Neural cell (in vitro differentiated cells): ENCODE measurements around the gene TNNT3. TPM values are rescaled to one million over a fixed set of nuclear protein-coding genes. Genes with fewer than 3 reads are reported as not detected.

Experiments
- H2AFZ ChIP-seq: fragments of 200-600, 300-800 bp; sonication (generic), shearing (Covaris generic); 2 replicates; pipeline ENCODE4 v1.6.0; 2014; ENCODE audit warnings: low read depth, mild to moderate bottlenecking, antibody characterized with exemption, low read length, moderate library complexity
- H3F3A ChIP-seq: fragments of 200-600 bp; shearing (Covaris generic); 2 replicates; pipeline ENCODE4 v1.6.1; 2016; ENCODE audit warnings: mild to moderate bottlenecking, moderate library complexity, mixed read lengths, antibody characterized with exemption, low read length; ENCODE audit not compliant: insufficient read depth, poor library complexity, severe bottlenecking
- H3K27ac ChIP-seq: fragments of 200-600, 300-800 bp; sonication (generic), shearing (Covaris generic); 2 replicates; pipeline ENCODE4 v1.5.1; 2014; ENCODE audit warnings: mild to moderate bottlenecking, low read length, moderate library complexity
- H3K27me3 ChIP-seq: fragments of 300-800, 200-600 bp; sonication (generic), shearing (Covaris generic); 2 replicates; pipeline ENCODE4 v1.6.0; 2014; ENCODE audit warnings: mild to moderate bottlenecking, low read depth, low read length, moderate library complexity; ENCODE audit not compliant: insufficient read depth
- H3K36me3 ChIP-seq: fragments of 300-800, 200-600 bp; sonication (generic), shearing (Covaris generic); 2 replicates; pipeline ENCODE4 v1.5.1; 2014; ENCODE audit warnings: mild to moderate bottlenecking, antibody characterized with exemption, low read length, moderate library complexity; ENCODE audit not compliant: insufficient read depth
- H3K4me2 ChIP-seq: fragments of 300-800, 200-600 bp; sonication (generic), shearing (Covaris generic); 2 replicates; pipeline ENCODE4 v1.6.0; 2014; ENCODE audit warnings: mild to moderate bottlenecking, low read length
- H3K4me3 ChIP-seq: fragments of 300-800, 200-600 bp; sonication (generic), shearing (Covaris generic); 2 replicates; pipeline ENCODE4 v1.5.1; 2014; ENCODE audit warnings: mild to moderate bottlenecking, low read length, moderate library complexity
- H3K79me2 ChIP-seq: fragments of 200-600 bp; shearing (Covaris generic); replicated peaks from 2 replicates; pipeline ENCODE4 v1.6.0; 2014; ENCODE audit warnings: mild to moderate bottlenecking, low read length, moderate library complexity; ENCODE audit not compliant: insufficient read depth
- H3K9ac ChIP-seq: fragments of 300-800, 200-600 bp; sonication (generic), shearing (Covaris generic); 2 replicates; pipeline ENCODE4 v1.6.1; 2016; ENCODE audit warnings: mild to moderate bottlenecking, low read length, mixed read lengths
- H3K9me2 ChIP-seq: fragments of 200-600 bp; shearing (Covaris generic); 2 replicates; pipeline ENCODE4 v1.6.1; 2016; ENCODE audit warnings: mild to moderate bottlenecking, low read length, mixed read lengths; ENCODE audit not compliant: insufficient read depth
- H3K9me3 ChIP-seq: fragments of 200-600, 300-800 bp; sonication (generic), shearing (Covaris generic); 2 replicates; pipeline ENCODE4 v1.6.1; 2016; ENCODE audit warnings: mild to moderate bottlenecking, mixed run types, low read length, moderate library complexity, mixed read lengths
- H4K20me1 ChIP-seq: fragments of 200-600 bp; shearing (Covaris generic); 2 replicates; pipeline ENCODE4 v1.6.1; 2016; ENCODE audit warnings: mild to moderate bottlenecking, mixed run types; ENCODE audit not compliant: insufficient read depth
- EP300 ChIP-seq: fragments of 450-650 bp; conservative IDR thresholded peaks from 2 replicates; pipeline ENCODE4 v1.6.1; 2014; ENCODE audit warnings: antibody characterized with exemption, mild to moderate bottlenecking, moderate library complexity; ENCODE audit not compliant: poor library complexity, severe bottlenecking
- EZH2 ChIP-seq: fragments of 200-600, 300-800 bp; shearing (Covaris generic), sonication (generic); IDR thresholded peaks from 2 replicates; pipeline ENCODE4 v1.6.1; 2014; ENCODE audit warnings: antibody characterized with exemption, low read length, borderline replicate concordance, mild to moderate bottlenecking; ENCODE audit not compliant: insufficient read depth, poor library complexity, severe bottlenecking
- MXI1 ChIP-seq: fragments of 450-650 bp; conservative IDR thresholded peaks from 2 replicates; pipeline ENCODE4 v1.6.1; 2014; ENCODE audit warnings: antibody characterized with exemption, mild to moderate bottlenecking; ENCODE audit not compliant: poor library complexity, severe bottlenecking
- POLR2AphosphoS5 ChIP-seq: IDR thresholded peaks from 2 replicates; pipeline ENCODE4 v1.6.1; 2012
- RAD21 ChIP-seq: fragments of 450-650 bp; conservative IDR thresholded peaks from 2 replicates; pipeline ENCODE4 v1.6.1; 2014; ENCODE audit warnings: antibody characterized with exemption, mild to moderate bottlenecking, moderate library complexity
- SMC3 ChIP-seq: fragments of 450-650 bp; conservative IDR thresholded peaks from 2 replicates; pipeline ENCODE4 v1.6.1; 2014; ENCODE audit warnings: antibody characterized with exemption, mild to moderate bottlenecking, moderate library complexity; ENCODE audit not compliant: poor library complexity
- TAF1 ChIP-seq: IDR thresholded peaks from 2 replicates; pipeline ENCODE4 v1.6.1; 2012; ENCODE audit warnings: low read depth
- polyA plus RNA-seq: library from polyadenylated mRNA; depleted of rRNA; stranded (reverse); fragments of >200 nt; gene quantifications from 2 replicates; pipeline ENCODE4 v1.2.3, GENCODE V29; 2014
- TF ChIP-seq, protein P1 (sequence below): fragments of 450-650 bp; IDR thresholded peaks from 2 replicates; pipeline ENCODE4 v1.5.1; 2014; ENCODE audit warnings: antibody characterized with exemption, mild to moderate bottlenecking, moderate library complexity; ENCODE audit not compliant: poor library complexity, severe bottlenecking
- TF ChIP-seq, protein P2 (sequence below): IDR thresholded peaks from 2 replicates; pipeline ENCODE4 v1.6.1; 2012; ENCODE audit warnings: borderline replicate concordance

The TNNT3 gene
- polyA plus RNA-seq, 1 donor from 2014 or later = not detected

DNA sequence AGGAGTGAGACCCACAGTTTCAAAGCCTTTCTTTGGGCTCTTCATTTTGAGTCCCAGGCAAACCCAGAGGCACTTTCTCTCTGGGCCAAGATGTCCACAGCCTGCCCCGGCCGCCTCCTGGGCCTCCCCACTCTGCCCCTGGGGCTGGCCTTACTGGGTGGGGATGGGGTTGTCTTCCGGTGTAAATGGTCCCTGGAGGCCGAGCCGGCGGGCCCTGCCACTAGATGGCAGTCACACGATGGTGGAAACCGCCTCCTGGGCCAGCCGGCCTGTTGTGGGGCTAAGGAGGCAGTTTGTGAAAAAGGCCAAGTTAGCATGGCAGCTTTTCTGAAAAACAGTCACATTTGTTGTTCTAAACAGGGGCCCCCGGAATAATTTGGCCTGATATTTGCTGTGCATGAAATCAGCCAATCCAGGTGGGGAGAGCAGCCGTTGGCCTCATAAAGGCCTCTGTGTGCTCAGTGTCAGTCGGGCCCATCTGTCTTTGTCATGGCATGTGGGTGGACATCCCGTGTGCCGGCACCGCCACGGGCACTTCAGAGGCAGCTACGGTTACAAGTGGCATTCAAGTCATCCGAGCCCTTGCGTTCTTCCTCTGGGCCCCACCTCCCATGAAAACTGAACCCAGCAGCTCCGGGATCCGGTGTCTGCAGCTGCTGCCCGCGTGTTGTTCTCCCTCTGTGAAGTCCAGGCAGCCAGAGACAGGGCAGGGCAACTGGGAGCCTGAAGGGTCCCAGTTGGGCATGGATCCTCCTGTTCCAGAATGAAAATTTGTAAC, 34.2 kb downstream of the TNNT3 start:
- no peaks in the 10 kb centered on the region for H3K79me2 ChIP-seq
- no peaks in the 10 kb centered on the region for H3K36me3 ChIP-seq
- no peaks in the 10 kb centered on the region for H4K20me1 ChIP-seq
- H3K9me2 ChIP-seq = no peaks in the 10 kb centered on the region
- H3K4me2 ChIP-seq = no peak overlapping the region
- H3K9ac ChIP-seq = no peak overlapping the region
- H3K4me3 ChIP-seq = no peak overlapping the region
- TF ChIP-seq, protein P1, sequence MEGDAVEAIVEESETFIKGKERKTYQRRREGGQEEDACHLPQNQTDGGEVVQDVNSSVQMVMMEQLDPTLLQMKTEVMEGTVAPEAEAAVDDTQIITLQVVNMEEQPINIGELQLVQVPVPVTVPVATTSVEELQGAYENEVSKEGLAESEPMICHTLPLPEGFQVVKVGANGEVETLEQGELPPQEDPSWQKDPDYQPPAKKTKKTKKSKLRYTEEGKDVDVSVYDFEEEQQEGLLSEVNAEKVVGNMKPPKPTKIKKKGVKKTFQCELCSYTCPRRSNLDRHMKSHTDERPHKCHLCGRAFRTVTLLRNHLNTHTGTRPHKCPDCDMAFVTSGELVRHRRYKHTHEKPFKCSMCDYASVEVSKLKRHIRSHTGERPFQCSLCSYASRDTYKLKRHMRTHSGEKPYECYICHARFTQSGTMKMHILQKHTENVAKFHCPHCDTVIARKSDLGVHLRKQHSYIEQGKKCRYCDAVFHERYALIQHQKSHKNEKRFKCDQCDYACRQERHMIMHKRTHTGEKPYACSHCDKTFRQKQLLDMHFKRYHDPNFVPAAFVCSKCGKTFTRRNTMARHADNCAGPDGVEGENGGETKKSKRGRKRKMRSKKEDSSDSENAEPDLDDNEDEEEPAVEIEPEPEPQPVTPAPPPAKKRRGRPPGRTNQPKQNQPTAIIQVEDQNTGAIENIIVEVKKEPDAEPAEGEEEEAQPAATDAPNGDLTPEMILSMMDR = no peak
- TF ChIP-seq TAF1 = no peak
- TF ChIP-seq, protein P2, sequence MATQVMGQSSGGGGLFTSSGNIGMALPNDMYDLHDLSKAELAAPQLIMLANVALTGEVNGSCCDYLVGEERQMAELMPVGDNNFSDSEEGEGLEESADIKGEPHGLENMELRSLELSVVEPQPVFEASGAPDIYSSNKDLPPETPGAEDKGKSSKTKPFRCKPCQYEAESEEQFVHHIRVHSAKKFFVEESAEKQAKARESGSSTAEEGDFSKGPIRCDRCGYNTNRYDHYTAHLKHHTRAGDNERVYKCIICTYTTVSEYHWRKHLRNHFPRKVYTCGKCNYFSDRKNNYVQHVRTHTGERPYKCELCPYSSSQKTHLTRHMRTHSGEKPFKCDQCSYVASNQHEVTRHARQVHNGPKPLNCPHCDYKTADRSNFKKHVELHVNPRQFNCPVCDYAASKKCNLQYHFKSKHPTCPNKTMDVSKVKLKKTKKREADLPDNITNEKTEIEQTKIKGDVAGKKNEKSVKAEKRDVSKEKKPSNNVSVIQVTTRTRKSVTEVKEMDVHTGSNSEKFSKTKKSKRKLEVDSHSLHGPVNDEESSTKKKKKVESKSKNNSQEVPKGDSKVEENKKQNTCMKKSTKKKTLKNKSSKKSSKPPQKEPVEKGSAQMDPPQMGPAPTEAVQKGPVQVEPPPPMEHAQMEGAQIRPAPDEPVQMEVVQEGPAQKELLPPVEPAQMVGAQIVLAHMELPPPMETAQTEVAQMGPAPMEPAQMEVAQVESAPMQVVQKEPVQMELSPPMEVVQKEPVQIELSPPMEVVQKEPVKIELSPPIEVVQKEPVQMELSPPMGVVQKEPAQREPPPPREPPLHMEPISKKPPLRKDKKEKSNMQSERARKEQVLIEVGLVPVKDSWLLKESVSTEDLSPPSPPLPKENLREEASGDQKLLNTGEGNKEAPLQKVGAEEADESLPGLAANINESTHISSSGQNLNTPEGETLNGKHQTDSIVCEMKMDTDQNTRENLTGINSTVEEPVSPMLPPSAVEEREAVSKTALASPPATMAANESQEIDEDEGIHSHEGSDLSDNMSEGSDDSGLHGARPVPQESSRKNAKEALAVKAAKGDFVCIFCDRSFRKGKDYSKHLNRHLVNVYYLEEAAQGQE = no peak
- TF ChIP-seq MXI1 = no peak
- no peaks in the 10 kb centered on the region for H3F3A ChIP-seq
- H3K9me3 ChIP-seq = no peaks in the 10 kb centered on the region
- H3K27ac ChIP-seq = no peak overlapping the region
- no peak overlapping the region for H2AFZ ChIP-seq
- no peaks in the 10 kb centered on the region for H3K27me3 ChIP-seq

DNA sequence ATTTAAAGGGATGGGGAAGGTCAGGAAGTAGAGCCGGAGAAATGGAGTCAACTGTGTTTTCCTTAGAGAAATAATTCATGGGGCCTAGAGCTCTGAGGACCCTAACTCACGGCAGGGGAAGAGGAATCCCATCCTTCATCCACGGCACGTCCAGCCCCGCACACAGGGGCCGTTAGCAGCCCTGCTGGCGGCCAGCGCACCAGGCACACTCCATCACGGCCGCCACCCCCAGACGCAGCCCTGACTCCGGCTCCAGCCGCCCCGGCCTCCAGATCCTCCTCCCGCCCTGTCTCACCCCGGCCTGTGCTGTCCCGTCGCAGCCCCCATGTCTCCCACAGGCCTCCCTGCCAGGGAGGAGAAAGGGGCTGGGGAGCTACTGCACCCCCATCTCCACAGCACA, 38.9 kb downstream of the TNNT3 start:
- TF ChIP-seq EZH2 (no peak), MXI1 (no peak), SMC3 (no peak), POLR2AphosphoS5 (no peak), TAF1 (no peak), RAD21 (no peak), EP300 (no peak)
- TF ChIP-seq, protein P2 = no peak
- TF ChIP-seq, protein P1 = no peak
- no peaks in the 10 kb centered on the region for H3F3A ChIP-seq
- no peak overlapping the region for H2AFZ ChIP-seq
- no peaks in the 10 kb centered on the region for H3K36me3 ChIP-seq
- no peaks in the 10 kb centered on the region for H4K20me1 ChIP-seq
- H3K4me2 ChIP-seq = no peak overlapping the region
- H3K27me3 ChIP-seq = no peaks in the 10 kb centered on the region
- no peaks in the 10 kb centered on the region for H3K9me2 ChIP-seq
- H3K27ac ChIP-seq = no peak overlapping the region
- no peak overlapping the region for H3K4me3 ChIP-seq
- no peak overlapping the region for H3K9ac ChIP-seq
- H3K9me3 ChIP-seq = no peaks in the 10 kb centered on the region
- no peaks in the 10 kb centered on the region for H3K79me2 ChIP-seq
